Esophagus (tissue), 2 donors: ENCODE data around the gene SRSF12. TPM values are rescaled to one million over a fixed set of nuclear protein-coding genes. Genes with fewer than 3 reads are reported as not detected.
"Not testable (repeated sequence)": the region's sequence is repeated elsewhere in the genome, so short reads cannot be mapped to it uniquely, and the experiment has no call there.

Experiments
- H3K27ac ChIP-seq, 2 donors: one replicate each; pipeline ENCODE4 v1.5.1; 2013; ENCODE audit warnings: low read depth in 2 of 2, mild to moderate bottlenecking in 2 of 2, inconsistent platforms in 1 of 2, low read length in 1 of 2, moderate library complexity in 1 of 2
- H3K27me3 ChIP-seq, 2 donors: one replicate each; pipeline ENCODE4 v1.6.1; 2013; ENCODE audit warnings: low read length in 2 of 2, control low read depth in 1 of 2, mild to moderate bottlenecking in 1 of 2; ENCODE audit not compliant: insufficient read depth in 2 of 2, control insufficient read depth in 1 of 2
- H3K36me3 ChIP-seq, 2 donors: one replicate each; pipeline ENCODE4 v1.6.1; 2013; ENCODE audit warnings: low read length in 1 of 2; ENCODE audit not compliant: control insufficient read depth in 2 of 2, insufficient read depth in 2 of 2
- H3K4me1 ChIP-seq, 2 donors: one replicate each; pipeline ENCODE4 v1.6.1; 2013; ENCODE audit warnings: low read length in 1 of 2; ENCODE audit not compliant: control insufficient read depth in 2 of 2, insufficient read depth in 2 of 2
- H3K4me3 ChIP-seq, 2 donors: one replicate each; pipeline ENCODE4 v1.5.1; 2013; ENCODE audit warnings: low read length in 2 of 2, mild to moderate bottlenecking in 2 of 2, low read depth in 1 of 2, moderate library complexity in 1 of 2
- H3K9me3 ChIP-seq, 2 donors: one replicate each; pipeline ENCODE4 v1.6.1; 2013; ENCODE audit warnings: mild to moderate bottlenecking in 2 of 2, low read depth in 1 of 2, low read length in 1 of 2, moderate library complexity in 1 of 2; ENCODE audit not compliant: control insufficient read depth in 2 of 2, insufficient read depth in 1 of 2
- WGBS, 2 donors: extraction: QIAGEN DNeasy Blood & Tissue Kit; methylation state at CpG; one replicate each; pipeline ENCODE4 v1.1.7; 2013; 5-methylcytosine and 5-hydroxymethylcytosine counted together
- polyA plus RNA-seq, 2 donors: library from polyadenylated mRNA; stranded (reverse); fragments of 200-250 nt; gene quantifications; one replicate each; pipeline ENCODE4 v1.2.3, GENCODE V29; 2013
- donor health status: healthy with polysubstance abuse.
- donor health status: Bipolar disorder and iron deficiency.

SRSF12 gene
- polyA plus RNA-seq, 2 donors, result 0.31 to 0.41 TPM

- WGBS, 2 donors, result 0% methylated on average over 20 of the region's 20 CpGs
- Histone ChIP-seq H3K27ac (peak overlapping the region; percentile 99 to 100), H3K4me3 (peak overlapping the region; percentile 99 to 100), H3K27me3 (no peaks in the 10 kb centered on the region), H3K9me3 (no peaks in the 10 kb centered on the region), H3K36me3 (peaks cover 0 to 3% of the 10 kb centered on the region in 2 donors), H3K4me1 (no peaks in the 10 kb centered on the region)
These were observed 38.2 kb downstream of the SRSF12 start for GRCh38 chr6:89079511-89080234.

GRCh38 chr6:89073840-89074239, 44.0 kb downstream of the SRSF12 start:
- Histone ChIP-seq H3K4me3 (no peak overlapping the region), H3K27ac (no peak overlapping the region), H3K27me3 (no peaks in the 10 kb centered on the region), H3K36me3 (no peaks in the 10 kb centered on the region), H3K4me1 (no peaks in the 10 kb centered on the region), H3K9me3 (no peaks in the 10 kb centered on the region)
- 89 to 91% methylated on average over 2 of the region's 2 CpGs for WGBS, 2 donors

DNA sequence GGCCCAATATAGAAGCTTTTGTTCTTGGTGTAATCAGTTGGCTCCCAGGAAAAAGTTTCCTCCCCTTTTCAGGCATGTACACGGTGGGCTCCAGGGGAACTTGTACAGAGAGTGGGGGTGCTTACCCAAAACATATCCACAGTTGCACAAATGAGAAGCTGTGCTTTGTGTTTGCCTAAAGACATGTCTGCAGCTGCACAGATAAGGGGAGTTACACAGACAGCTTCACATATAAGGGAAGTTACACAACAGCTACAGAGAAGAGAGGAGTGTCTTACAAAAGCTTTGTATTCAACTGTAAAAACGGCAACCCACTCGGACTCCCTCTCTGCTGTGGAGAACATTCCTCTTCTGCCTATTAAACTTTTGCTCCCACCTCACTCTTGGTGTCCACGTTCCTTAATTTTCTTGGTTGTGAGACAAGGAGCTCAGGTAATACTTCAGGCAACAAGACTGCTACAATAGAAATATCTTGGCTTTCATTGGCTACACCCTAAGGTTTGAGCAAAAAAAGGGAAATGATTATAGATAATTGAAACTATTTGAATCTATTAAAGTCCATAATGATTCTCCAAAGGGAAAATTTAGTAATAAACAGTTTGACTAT, 44.8 kb downstream of the SRSF12 start:
- Histone ChIP-seq H3K27me3 (no peaks in the 10 kb centered on the region), H3K27ac (peak overlapping the region in 1 of 2 donors; percentile 10)

DNA sequence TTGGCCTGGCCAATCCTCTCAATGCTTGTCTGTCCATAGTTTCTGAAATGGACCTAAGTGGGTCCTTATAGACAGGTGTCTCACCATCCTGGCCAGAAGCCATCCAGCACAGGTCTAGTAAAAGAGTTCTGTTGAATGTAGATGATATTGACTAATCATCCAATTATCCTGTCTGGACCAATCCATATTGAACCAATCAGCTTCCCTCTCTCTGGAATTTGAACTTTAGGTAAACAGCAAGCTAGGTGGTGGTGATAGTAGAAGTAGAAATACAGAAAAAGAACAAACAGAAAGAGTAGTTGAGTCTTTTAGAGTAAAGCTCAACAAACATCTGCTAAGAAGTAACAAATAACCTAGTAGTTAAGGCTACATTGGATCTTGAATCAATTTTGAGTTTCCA, 46.8 kb downstream of the SRSF12 start:
- H3K4me3 ChIP-seq, result no peak overlapping the region
- no peaks in the 10 kb centered on the region for H3K36me3 ChIP-seq
- H3K27me3 ChIP-seq, result no peaks in the 10 kb centered on the region
- H3K27ac ChIP-seq, result no peak overlapping the region
- no peaks in the 10 kb centered on the region for H3K9me3 ChIP-seq
- H3K4me1 ChIP-seq, result no peaks in the 10 kb centered on the region

More for the DNA sequence above, 44.8 kb downstream of the SRSF12 start:
- H3K36me3 ChIP-seq, result no peaks in the 10 kb centered on the region
- no peaks in the 10 kb centered on the region for H3K9me3 ChIP-seq
- WGBS, 2 donors, result 54 to 62% methylated on average over 4 of the region's 4 CpGs
- H3K4me1 ChIP-seq, result no peaks in the 10 kb centered on the region
- no peak overlapping the region for H3K4me3 ChIP-seq

- H3K27ac ChIP-seq, result no peak overlapping the region
- no peaks in the 10 kb centered on the region for H3K9me3 ChIP-seq
- H3K27me3 ChIP-seq, result no peaks in the 10 kb centered on the region
- 89 to 90% methylated on average over 10 of the region's 10 CpGs for WGBS, 2 donors
- no peaks in the 10 kb centered on the region for H3K36me3 ChIP-seq
- no peak overlapping the region for H3K4me3 ChIP-seq
- no peaks in the 10 kb centered on the region for H3K4me1 ChIP-seq
These were observed 48.2 kb downstream of the SRSF12 start for GRCh38 chr6:89069536-89070163.

DNA sequence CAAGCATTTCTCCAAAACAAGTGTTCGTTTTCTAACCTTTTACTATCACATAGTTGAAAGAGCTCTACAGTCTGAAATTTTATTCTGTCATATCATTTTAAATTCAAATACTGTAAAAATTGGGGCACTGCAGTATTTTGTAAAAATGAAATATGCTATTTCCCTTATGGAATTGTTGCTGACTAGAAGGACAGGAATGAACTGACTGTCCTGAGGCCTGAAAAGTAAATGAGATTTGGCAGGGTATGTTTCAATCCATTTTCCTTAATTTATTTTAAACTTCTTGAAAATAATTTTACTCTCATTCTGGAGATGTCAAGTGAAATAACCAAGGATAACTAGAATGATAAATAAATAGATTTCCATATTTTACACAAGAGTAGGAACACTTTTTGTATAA, 49.2 kb downstream of the SRSF12 start:
- no peaks in the 10 kb centered on the region for H3K27me3 ChIP-seq
- no peak overlapping the region for H3K27ac ChIP-seq
- H3K4me1 ChIP-seq, result no peaks in the 10 kb centered on the region
- H3K36me3 ChIP-seq, result no peaks in the 10 kb centered on the region
- H3K9me3 ChIP-seq, result no peaks in the 10 kb centered on the region
- WGBS, 2 donors, result 52 to 86% methylated on average over 1 of the region's 1 CpG
- no peak overlapping the region for H3K4me3 ChIP-seq

- Histone ChIP-seq H3K4me1 (no peaks in the 10 kb centered on the region), H3K27ac (peak overlapping the region in 1 of 2 donors; percentile 35), H3K4me3 (no peak overlapping the region), H3K9me3 (no peaks in the 10 kb centered on the region), H3K36me3 (no peaks in the 10 kb centered on the region), H3K27me3 (no peaks in the 10 kb centered on the region)
These were observed 50.1 kb downstream of the SRSF12 start for GRCh38 chr6:89067796-89068195.

DNA sequence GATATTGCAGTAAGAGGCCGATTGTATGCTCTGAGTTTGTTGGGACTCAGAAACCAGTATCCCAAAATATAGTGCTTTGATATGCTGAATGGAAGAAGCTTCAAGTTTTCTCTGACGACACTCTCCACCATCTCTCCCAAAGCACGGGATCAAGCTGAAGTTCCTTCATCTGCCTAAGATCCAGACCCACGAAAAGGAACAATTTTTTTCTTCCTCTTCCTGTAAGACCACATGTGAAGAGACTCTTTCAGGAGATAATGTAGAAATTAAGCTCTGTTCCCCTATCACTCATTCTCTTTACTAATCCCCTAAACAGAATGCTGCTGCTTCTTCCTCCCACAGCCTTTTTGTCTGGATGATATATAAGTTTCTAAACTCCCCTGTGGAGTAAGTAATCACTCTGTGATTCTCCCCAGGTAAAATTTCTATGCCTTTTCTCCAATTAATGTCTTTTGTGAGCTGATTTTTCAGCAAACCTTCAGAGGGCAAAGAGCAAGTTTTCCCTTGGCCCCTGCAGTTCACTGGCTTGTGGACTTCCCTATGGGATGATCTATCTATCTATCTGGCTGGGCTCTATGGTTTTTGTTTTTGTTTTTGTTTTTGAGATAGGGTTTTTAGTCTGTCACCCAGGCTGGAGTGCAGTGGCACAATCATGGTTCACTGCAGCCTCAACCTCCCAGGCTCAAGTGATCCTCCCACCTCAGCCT, 50.8 kb downstream of the SRSF12 start:
- Histone ChIP-seq H3K4me3 (no peak overlapping the region), H3K27me3 (no peaks in the 10 kb centered on the region), H3K9me3 (no peaks in the 10 kb centered on the region), H3K36me3 (no peaks in the 10 kb centered on the region), H3K27ac (no peak overlapping the region), H3K4me1 (no peaks in the 10 kb centered on the region)
- WGBS, 2 donors, result 72 to 78% methylated on average over 4 of the region's 4 CpGs

DNA sequence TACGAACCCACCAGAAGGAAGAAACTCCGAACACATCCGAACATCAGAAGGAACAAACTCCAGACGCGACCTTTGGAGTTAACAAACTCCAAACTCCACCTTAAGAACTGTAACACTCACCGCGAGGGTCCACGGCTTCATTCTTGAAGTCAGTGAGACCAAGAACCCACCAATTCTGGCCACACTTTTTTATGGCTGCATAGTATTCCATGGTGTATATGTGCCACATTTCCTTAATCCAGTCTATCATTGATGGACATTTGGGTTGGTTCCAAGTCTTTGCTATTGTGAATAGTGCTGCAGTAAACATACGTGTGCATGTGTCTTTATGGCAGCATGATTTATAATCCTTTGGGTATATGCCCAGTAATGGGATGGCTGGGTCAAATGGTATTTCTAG, 51.8 kb downstream of the SRSF12 start:
- not testable (repeated sequence) for H3K27ac ChIP-seq, H3K9me3 ChIP-seq, H3K36me3 ChIP-seq, H3K4me1 ChIP-seq, H3K4me3 ChIP-seq, H3K27me3 ChIP-seq
- WGBS, 2 donors, result 92 to 98% methylated on average over 7 to 9 of the region's 9 CpGs
